HCT116 (cell line): ENCODE data around the gene POLA1. TPM values are rescaled to one million over a fixed set of nuclear protein-coding genes. Genes with fewer than 3 reads are reported as not detected.

ENCODE experiments used
- ATAC-seq: fragments of 200-7000 bp; cut with Tn5 transposase; 2 replicates; pipeline ENCODE4 v1.9.1; 2020; ENCODE audit warnings: mild to moderate bottlenecking, moderate library complexity
- BruUV-seq: library from RNA; stranded (reverse); fragments of 400-500 nt; replicated peaks from 2 replicates; lab custom pipeline; 2021; lab: Mats Ljungman, UMichigan
- CTCF ChIA-PET: fragments of 300-600 bp; sonication (Branson Sonifier 250); formaldehyde crosslinking; loops from one replicate; lab custom pipeline; 2021; ENCODE audit warnings: antibody characterized with exemption; lab: Charles Lee
- POLR2A ChIA-PET: fragments of 300-600, 350-600 bp; sonication (Branson Sonifier 250); formaldehyde crosslinking; loops from one replicate; lab custom pipeline; 2021; ENCODE audit warnings: antibody characterized with exemption; lab: Charles Lee
- RAD21 ChIA-PET, 2 experiments: fragments of 300-600 bp; sonication (Branson Sonifier 250); formaldehyde crosslinking; loops; one replicate each; lab custom pipeline; 2023; ENCODE audit warnings: low total read pairs in 2 of 2; ENCODE audit not compliant: uncharacterized antibody in 2 of 2, unreplicated experiment in 2 of 2, low non-redundant PET in 1 of 2; lab: Charles Lee
- DNase-seq: peaks from one replicate; pipeline ENCODE4 v3.0.0-alpha.2; 2010; ENCODE audit warnings: low read depth, low spot score
- H2AFZ ChIP-seq: fragments of 200-600 bp; shearing (Covaris generic), sonication (generic); 2 replicates; pipeline ENCODE4 v1.6.1; 2017; ENCODE audit warnings: low read depth, mixed run types, mixed read lengths, antibody characterized with exemption, low read length; ENCODE audit not compliant: poor library complexity, severe bottlenecking
- H3K27ac ChIP-seq: 2 replicates; pipeline ENCODE4 v1.5.1; 2012; ENCODE audit warnings: low read depth, low read length
- H3K27me3 ChIP-seq: fragments of 200-600 bp; sonication (generic); 2 replicates; pipeline ENCODE4 v1.6.1; 2016; ENCODE audit warnings: mixed run types, low read length, mixed read lengths; ENCODE audit not compliant: insufficient read depth
- H3K36me3 ChIP-seq, 2 experiments: fragments of 200-500 bp in 1 of 2; fragments of 200-600 bp in 1 of 2; sonication (Bioruptor generic) in 1 of 2; sonication (generic) in 1 of 2; 2 replicates each; pipeline versions ENCODE4 v1.5.1 to v1.6.1; 2014 to 2016; ENCODE audit warnings: low read length in 2 of 2, inconsistent platforms in 1 of 2, mixed read lengths in 1 of 2, mixed run types in 1 of 2; ENCODE audit not compliant: insufficient read depth in 2 of 2, control insufficient read depth in 1 of 2
- H3K4me1 ChIP-seq, 2 experiments: fragments of 200-600 bp in 1 of 2; sonication (generic) in 1 of 2; 2 replicates each; pipeline versions ENCODE4 v1.5.1 to v1.6.1; 2012 to 2017; ENCODE audit warnings: low read length in 2 of 2, inconsistent platforms in 1 of 2, mild to moderate bottlenecking in 1 of 2, mixed read lengths in 1 of 2, mixed run types in 1 of 2, moderate library complexity in 1 of 2; ENCODE audit not compliant: insufficient read depth in 2 of 2, control insufficient read depth in 1 of 2
- H3K4me2 ChIP-seq: fragments of 200-600 bp; sonication (generic); 2 replicates; pipeline ENCODE4 v1.6.1; 2017; ENCODE audit warnings: mixed run types, low read length, mixed read lengths
- H3K4me3 ChIP-seq, 2 experiments: fragments of 200-600 bp in 1 of 2; sonication (generic) in 1 of 2; replicated peaks in 1 of 2; 2 replicates each; pipeline ENCODE4 v1.5.1; 2011 to 2016; ENCODE audit warnings: low read length in 2 of 2, control low read depth in 1 of 2, low read depth in 1 of 2, mild to moderate bottlenecking in 1 of 2, mixed read lengths in 1 of 2, mixed run types in 1 of 2
- H3K79me2 ChIP-seq: fragments of 200-600 bp; sonication (generic); 2 replicates; pipeline ENCODE4 v1.6.1; 2017; ENCODE audit warnings: mild to moderate bottlenecking, mixed run types, low read length, moderate library complexity, mixed read lengths; ENCODE audit not compliant: insufficient read depth
- H3K9ac ChIP-seq: fragments of 200-600 bp; sonication (generic); 2 replicates; pipeline ENCODE4 v1.6.1; 2016; ENCODE audit warnings: low read length, mixed read lengths
- H3K9me2 ChIP-seq: fragments of 200-600 bp; sonication (generic), shearing (Covaris generic); 2 replicates; pipeline ENCODE4 v1.6.1; 2017; ENCODE audit warnings: mixed run types, mild to moderate bottlenecking, moderate library complexity; ENCODE audit not compliant: insufficient read depth
- H3K9me3 ChIP-seq, 2 experiments: fragments of 200-500 bp in 1 of 2; fragments of 200-600 bp in 1 of 2; sonication (Bioruptor generic) in 1 of 2; sonication (generic) in 1 of 2; 2 replicates each; pipeline ENCODE4 v1.6.1; 2014 to 2017; ENCODE audit warnings: low read length in 2 of 2, mixed read lengths in 2 of 2, inconsistent platforms in 1 of 2, low read depth in 1 of 2, mild to moderate bottlenecking in 1 of 2, mixed run types in 1 of 2, moderate library complexity in 1 of 2; ENCODE audit not compliant: control insufficient read depth in 1 of 2, insufficient read depth in 1 of 2
- H4K20me1 ChIP-seq: fragments of 200-600 bp; sonication (generic), shearing (Covaris generic); 2 replicates; pipeline ENCODE4 v1.6.1; 2017; ENCODE audit warnings: mixed run types, mild to moderate bottlenecking, moderate library complexity; ENCODE audit not compliant: insufficient read depth
- EGR1 ChIP-seq: IDR thresholded peaks from 2 replicates; pipeline ENCODE4 v1.6.1; 2012; ENCODE audit warnings: low read depth
- ELF1 ChIP-seq: IDR thresholded peaks from 2 replicates; pipeline ENCODE4 v1.6.1; 2012; ENCODE audit warnings: low read depth, borderline replicate concordance
- EZH2 ChIP-seq: fragments of 200-600 bp; sonication (generic); IDR thresholded peaks from 2 replicates; pipeline ENCODE4 v1.6.1; 2017; ENCODE audit warnings: antibody characterized with exemption, mixed run types
- EZH2phosphoT487 ChIP-seq: fragments of 200-600 bp; IDR thresholded peaks from 2 replicates; pipeline ENCODE4 v1.6.1; 2018; ENCODE audit warnings: antibody characterized with exemption, borderline replicate concordance
- POLR2AphosphoS5 ChIP-seq: IDR thresholded peaks from 2 replicates; pipeline ENCODE4 v1.6.1; 2011; ENCODE audit warnings: mild to moderate bottlenecking, low read depth, low read length, moderate library complexity
- YY1 ChIP-seq: IDR thresholded peaks from 2 replicates; pipeline ENCODE4 v1.6.1; 2011; ENCODE audit warnings: low read length, low read depth, moderate library complexity, mild to moderate bottlenecking; ENCODE audit not compliant: insufficient replicate concordance; ENCODE audit errors: extremely low read depth
- ZFX ChIP-seq: fragments of 450-650 bp; IDR thresholded peaks from 2 replicates; pipeline ENCODE4 v1.6.1; 2017
- intact Hi-C: fragments of 100-400 bp; cut with micrococcal nuclease; formaldehyde crosslinking; loops from 2 replicates; pipeline ENCODE4 v1.10.0; 2022
- total RNA-seq: library from RNA; stranded (reverse); gene quantifications from one replicate; pipeline ENCODE4 v1.2.1, GENCODE V29; 2021; ENCODE audit not compliant: unreplicated experiment
- TF ChIP-seq, protein P1 (sequence below), 3 experiments: fragments of 200-600 bp in 1 of 3; sonication (generic) in 1 of 3; IDR thresholded peaks in 2 of 3; conservative IDR thresholded peaks in 1 of 3; 2 replicates each; pipeline ENCODE4 v1.5.1; 2012 to 2017; ENCODE audit warnings: low read depth in 2 of 3, low read length in 2 of 3, antibody characterized with exemption in 1 of 3, borderline replicate concordance in 1 of 3, control low read depth in 1 of 3, mild to moderate bottlenecking in 1 of 3, mixed read lengths in 1 of 3, mixed run types in 1 of 3, moderate library complexity in 1 of 3; ENCODE audit not compliant: insufficient read depth in 1 of 3
- TF ChIP-seq, protein P2 (sequence below): IDR thresholded peaks from 2 replicates; pipeline ENCODE4 v1.6.1; 2012
- TF ChIP-seq, protein P3 (sequence below): IDR thresholded peaks from 2 replicates; pipeline ENCODE4 v1.6.1; 2012

POLA1 gene
- total RNA-seq, 1 experiment from 2014 or later, result 27.0 TPM

DNA sequence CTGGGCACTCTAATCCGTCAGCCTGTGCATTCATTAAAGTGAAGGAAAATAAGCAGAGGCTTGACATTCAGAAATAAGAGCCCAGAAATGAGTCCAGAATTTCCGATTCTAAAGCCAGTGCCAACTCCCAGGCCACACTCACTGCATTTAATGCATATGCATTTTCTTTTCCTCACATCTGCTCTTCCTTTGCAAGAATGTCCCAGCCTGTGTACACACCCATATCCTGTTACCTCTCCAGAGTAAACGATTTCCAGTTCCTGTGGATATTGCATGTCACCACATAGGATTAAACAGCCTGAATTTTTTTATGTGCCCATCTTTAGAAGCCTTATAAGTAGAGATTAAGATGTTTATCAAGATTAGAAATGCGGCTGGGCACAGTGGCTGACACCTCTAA lies 294.6 kb downstream of the POLA1 start:
- DNase-seq (no peak), ATAC-seq (no peak)
- intact Hi-C loops, result no loop called here
- POLR2A ChIA-PET, result no interaction called here
- no peaks in the 10 kb centered on the region for H3K27me3 ChIP-seq
- no peaks in the 10 kb centered on the region for H3K4me1 ChIP-seq
- H3K9me2 ChIP-seq, result no peaks in the 10 kb centered on the region
- no peak overlapping the region for H2AFZ ChIP-seq
- H3K9ac ChIP-seq, result no peak overlapping the region
- no peaks in the 10 kb centered on the region for H4K20me1 ChIP-seq
- H3K4me2 ChIP-seq, result no peak overlapping the region
- H3K27ac ChIP-seq, result no peak overlapping the region
- H3K4me3 ChIP-seq, result no peak overlapping the region
- TF ChIP-seq EZH2phosphoT487, result no peak
- TF ChIP-seq ZFX, result no peak
- TF ChIP-seq, protein P1, sequence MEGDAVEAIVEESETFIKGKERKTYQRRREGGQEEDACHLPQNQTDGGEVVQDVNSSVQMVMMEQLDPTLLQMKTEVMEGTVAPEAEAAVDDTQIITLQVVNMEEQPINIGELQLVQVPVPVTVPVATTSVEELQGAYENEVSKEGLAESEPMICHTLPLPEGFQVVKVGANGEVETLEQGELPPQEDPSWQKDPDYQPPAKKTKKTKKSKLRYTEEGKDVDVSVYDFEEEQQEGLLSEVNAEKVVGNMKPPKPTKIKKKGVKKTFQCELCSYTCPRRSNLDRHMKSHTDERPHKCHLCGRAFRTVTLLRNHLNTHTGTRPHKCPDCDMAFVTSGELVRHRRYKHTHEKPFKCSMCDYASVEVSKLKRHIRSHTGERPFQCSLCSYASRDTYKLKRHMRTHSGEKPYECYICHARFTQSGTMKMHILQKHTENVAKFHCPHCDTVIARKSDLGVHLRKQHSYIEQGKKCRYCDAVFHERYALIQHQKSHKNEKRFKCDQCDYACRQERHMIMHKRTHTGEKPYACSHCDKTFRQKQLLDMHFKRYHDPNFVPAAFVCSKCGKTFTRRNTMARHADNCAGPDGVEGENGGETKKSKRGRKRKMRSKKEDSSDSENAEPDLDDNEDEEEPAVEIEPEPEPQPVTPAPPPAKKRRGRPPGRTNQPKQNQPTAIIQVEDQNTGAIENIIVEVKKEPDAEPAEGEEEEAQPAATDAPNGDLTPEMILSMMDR (IDR thresholded peaks at IDR 0.05 in 2 of 3, conservative IDR thresholded peaks at IDR 0.05 in 1 of 3; ENCODE audit: borderline replicate concordance in 1 of 3, insufficient read depth in 1 of 3, low read depth in 2 of 3, low read length in 2 of 3), result no peak
- TF ChIP-seq, protein P2, sequence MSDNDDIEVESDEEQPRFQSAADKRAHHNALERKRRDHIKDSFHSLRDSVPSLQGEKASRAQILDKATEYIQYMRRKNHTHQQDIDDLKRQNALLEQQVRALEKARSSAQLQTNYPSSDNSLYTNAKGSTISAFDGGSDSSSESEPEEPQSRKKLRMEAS, result no peak
- CTCF ChIA-PET, result no interaction called here
- no peaks in the 10 kb centered on the region for H3K36me3 ChIP-seq
- RAD21 ChIA-PET, result no interaction called here
- H3K9me3 ChIP-seq, result no peaks in the 10 kb centered on the region
- no peaks in the 10 kb centered on the region for H3K79me2 ChIP-seq
- BruUV-seq, result no TSS peak

- H3K27me3 ChIP-seq, result no peaks in the 10 kb centered on the region
- H3K4me2 ChIP-seq, result no peak overlapping the region
- H3K27ac ChIP-seq, result no peak overlapping the region
- RAD21 ChIA-PET, result no interaction called here
- H3K79me2 ChIP-seq, result no peaks in the 10 kb centered on the region
- intact Hi-C loops, result no loop called here
- no peaks in the 10 kb centered on the region for H3K9me2 ChIP-seq
- ATAC-seq (no peak), DNase-seq (no peak)
- no peaks in the 10 kb centered on the region for H3K9me3 ChIP-seq
- CTCF ChIA-PET, result no interaction called here
- BruUV-seq, result no TSS peak
- TF ChIP-seq, protein P3, sequence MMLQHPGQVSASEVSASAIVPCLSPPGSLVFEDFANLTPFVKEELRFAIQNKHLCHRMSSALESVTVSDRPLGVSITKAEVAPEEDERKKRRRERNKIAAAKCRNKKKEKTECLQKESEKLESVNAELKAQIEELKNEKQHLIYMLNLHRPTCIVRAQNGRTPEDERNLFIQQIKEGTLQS, result no peak
- TF ChIP-seq POLR2AphosphoS5 (no peak), EZH2 (no peak), EGR1 (no peak), ELF1 (no peak), YY1 (no peak)
- no peak overlapping the region for H3K9ac ChIP-seq
- no peaks in the 10 kb centered on the region for H3K4me1 ChIP-seq
- H3K4me3 ChIP-seq, result no peak overlapping the region
- no peak overlapping the region for H2AFZ ChIP-seq
- H3K36me3 ChIP-seq, result no peaks in the 10 kb centered on the region
- H4K20me1 ChIP-seq, result no peaks in the 10 kb centered on the region
- POLR2A ChIA-PET, result no interaction called here
Observed at GRCh38 chrX:24990535-24990934, 296.8 kb downstream of the POLA1 start.
